Hippocampal formation (tissue), 2 donors: ENCODE measurements around the gene TCEAL4.
"Not testable (repeated sequence)": the region's sequence is repeated elsewhere in the genome, so short reads cannot be mapped to it uniquely, and the experiment has no call there.

Experiments
- DNase-seq, 2 donors: peaks; one replicate each; lab custom pipeline; 2025; lab: John Stamatoyannopoulos, UW

The TCEAL4 gene

DNA sequence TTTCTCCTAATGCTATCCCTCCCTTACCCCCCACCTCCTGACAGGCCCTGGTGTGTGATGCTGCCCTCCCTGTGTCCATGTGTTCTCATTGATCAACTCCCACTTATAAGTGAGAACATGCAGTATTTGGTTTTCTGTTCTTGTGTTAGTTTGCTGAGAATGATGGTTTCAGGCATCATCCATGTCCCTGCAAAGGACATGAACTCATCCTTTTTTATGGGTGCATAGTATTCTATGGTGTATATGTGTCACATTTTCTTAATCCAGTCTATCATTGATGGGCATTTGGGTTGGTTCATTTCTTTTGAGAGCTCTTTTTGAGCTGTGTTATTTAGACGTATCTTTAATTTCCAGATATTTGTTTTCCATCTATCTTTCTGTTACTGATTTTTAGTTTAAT lies 7.0 kb downstream of the TCEAL4 start:
- not testable (repeated sequence) for DNase-seq

DNA sequence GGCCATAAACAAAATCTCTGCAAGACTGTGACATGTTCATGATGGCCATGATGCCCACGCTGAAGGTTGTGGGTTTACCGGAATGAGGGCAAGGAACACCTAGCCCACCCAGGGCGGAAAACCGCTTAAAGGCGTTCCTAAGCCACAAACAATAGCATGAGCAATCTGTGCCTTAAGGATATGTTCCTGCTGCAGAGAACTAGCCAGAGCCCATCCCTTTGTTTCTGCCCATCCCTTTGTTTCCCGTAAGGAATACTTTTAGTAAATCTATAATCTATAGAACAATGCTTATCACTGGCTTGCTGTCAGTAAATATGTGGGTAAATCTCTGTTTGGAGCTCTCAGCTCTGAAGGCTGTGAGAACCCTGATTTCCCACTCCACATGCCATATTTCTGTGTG lies 9.9 kb downstream of the TCEAL4 start:
- not testable (repeated sequence) for DNase-seq

DNA sequence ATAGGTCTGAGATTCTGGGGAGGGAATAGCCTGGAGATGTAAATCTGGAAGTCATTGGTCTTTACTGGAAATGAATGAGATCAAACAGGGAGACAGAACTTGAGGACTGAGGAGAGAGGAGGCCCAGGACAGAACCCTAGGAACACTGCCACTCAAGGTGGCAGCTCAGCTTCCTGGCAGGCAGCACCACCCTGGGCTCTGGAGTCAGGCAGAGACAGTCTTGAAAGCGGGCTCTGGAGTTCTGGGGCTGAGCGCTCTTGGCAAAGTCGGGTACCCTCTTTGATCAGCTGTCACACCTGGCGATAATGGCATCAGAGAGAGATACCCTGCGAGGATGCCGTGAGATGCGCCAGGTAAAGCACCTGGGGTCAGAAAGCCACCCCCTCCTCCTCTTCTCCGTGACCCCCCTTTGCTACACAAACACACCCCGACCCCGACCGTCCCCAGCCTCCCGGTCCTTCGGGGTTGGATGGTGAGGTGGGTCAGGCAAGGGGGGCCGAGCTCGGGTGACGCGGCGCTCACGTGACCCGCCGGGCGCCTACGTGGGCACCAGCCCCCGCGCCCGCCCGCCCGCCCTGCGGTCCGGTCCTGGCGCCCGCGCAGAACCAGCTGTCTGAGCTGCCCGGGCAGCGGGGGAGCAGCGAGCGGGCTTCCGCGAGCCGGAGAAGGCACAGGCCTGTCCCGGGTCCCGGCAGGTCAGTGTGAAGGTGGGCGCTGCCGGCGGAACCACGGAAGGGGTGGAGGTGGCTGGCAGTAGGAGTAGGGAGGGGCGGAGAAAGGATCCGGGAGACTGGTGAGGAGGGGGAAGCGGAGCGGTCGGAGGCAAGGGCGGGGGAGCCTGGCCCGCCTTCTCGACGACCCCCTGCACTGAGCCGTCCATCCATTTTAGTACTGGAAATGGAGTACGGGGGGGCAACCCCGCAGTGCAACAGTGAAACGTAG lies 22.3 kb downstream of the TCEAL4 start, which contains the start of gene TCEAL3:
TCEAL3 (plus strand) TSS at position 600 of the 942 bp plus-strand sequence. CDS start 1,102 bp downstream, outside the sequence.
- DNase-seq: peak; percentile 21 to 43

- DNase-seq: no peak
Observed at GRCh38 chrX:103608306-103608963, 23.1 kb downstream of the TCEAL4 start.

DNA sequence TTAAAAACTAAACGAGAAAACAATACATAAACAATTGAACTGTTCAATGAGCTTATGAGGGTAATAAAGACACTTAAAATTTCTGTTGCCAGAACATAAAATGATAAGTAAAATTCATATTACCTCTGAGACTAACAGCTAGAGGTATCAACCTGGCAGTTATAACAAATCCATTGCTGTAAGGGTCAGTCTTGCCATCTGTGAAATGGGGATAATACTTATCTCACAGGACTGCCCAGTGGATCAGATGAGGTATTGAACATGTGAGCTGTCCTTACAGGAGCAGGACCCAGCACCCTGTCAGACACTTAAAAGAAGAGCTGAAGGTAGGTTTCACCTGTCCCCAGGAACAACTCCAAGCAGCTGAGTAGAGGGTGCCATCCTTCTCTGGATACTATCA lies 25.0 kb downstream of the TCEAL4 start:
- no peak for DNase-seq

- no peak for DNase-seq
Observed at GRCh38 chrX:103613362-103613890, 28.1 kb downstream of the TCEAL4 start.

- no peak for DNase-seq
Observed at GRCh38 chrX:103614999-103615398, 29.7 kb downstream of the TCEAL4 start.

GRCh38 chrX:103615781-103616371 lies 30.6 kb downstream of the TCEAL4 start:
- no peak for DNase-seq

DNA sequence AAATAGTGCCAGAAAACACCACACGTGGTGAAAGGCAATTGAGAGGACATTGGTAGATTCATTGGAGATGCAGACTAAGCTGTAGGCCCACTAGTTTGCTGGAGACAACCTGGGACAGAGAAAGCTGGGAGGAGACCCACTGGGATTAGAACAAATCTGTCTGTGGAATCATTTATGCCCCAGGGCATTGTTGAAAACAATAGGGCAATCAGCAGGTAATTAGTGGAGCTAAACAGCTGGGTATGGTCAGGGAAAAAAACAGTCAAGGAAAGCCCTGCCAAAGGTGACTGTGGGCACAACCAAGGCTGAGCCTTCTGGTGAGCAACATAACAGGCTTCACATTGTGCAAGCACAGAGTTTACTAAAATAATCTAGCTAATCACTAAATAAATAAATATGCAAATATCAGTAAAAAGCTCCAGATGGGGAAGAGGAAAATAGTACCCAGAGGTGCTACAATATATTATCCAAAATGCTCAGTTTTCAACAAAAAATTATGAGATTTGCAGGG lies 31.4 kb downstream of the TCEAL4 start:
- no peak for DNase-seq

- DNase-seq: no peak
Observed at GRCh38 chrX:103624111-103624510, 38.8 kb downstream of the TCEAL4 start.

DNA sequence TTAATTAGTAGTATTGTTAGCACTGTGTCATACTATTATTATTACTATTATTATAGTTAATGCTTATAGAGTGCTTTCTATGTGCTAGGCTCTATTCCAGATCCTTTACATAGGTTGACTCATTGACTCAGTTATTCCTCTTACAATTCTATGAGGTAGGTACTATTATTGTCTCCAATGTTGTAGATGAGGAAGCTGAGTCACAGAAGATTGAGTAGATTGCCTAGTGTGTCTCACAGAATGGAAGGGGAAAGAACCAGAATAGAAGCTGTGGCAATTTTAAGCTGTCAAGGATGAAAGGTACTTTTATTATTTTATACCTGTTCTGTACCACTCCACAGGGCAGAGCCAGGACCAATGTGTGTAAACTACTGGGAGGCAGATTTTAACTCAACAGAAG lies 41.5 kb downstream of the TCEAL4 start:
- no peak for DNase-seq

- peak; percentile 35 to 52 for DNase-seq
Observed at GRCh38 chrX:103628386-103629317, 43.3 kb downstream of the TCEAL4 start, which contains the start of gene TCEAL1. TCEAL1 (plus strand) TSS chrX:103628975; CDS start chrX:103629917, 942 bp downstream.

DNA sequence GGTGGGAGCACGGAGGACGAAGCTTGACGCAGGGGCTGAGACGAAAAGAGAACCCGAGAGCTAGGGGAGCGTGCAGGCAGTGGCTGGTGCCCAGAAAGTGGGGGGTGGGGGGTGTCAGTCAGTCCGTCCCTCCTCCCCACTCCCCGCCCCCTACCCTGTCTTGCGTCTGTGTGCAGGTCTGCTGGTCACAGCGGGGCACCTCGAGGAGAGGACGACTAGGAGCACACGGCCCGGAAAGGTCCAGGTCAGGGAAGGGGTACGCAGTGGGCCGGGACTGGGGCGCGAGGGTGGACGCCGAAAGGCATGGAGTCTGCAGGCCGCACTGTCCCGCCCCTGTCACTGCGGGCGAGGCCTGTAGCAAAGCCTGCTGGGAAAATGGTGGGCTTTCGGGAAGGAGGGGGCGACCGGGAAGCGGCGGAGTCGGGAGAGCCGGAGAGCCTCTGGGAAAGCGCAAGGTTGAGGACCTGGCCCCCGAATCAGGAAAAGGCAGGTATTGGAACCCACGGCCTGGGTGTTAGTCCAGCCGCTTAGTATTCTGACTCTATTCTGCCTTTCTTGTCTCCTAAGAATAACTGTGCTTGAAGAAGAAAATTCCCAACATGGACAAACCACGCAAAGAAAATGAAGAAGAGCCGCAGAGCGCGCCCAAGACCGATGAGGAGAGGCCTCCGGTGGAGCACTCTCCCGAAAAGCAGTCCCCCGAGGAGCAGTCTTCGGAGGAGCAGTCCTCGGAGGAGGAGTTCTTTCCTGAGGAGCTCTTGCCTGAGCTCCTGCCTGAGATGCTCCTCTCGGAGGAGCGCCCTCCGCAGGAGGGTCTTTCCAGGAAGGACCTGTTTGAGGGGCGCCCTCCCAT lies 44.2 kb downstream of the TCEAL4 start:
- DNase-seq: peak; percentile 54 to 72

- DNase-seq: no peak
Observed at GRCh38 chrX:103630171-103630511, 44.8 kb downstream of the TCEAL4 start.

DNA sequence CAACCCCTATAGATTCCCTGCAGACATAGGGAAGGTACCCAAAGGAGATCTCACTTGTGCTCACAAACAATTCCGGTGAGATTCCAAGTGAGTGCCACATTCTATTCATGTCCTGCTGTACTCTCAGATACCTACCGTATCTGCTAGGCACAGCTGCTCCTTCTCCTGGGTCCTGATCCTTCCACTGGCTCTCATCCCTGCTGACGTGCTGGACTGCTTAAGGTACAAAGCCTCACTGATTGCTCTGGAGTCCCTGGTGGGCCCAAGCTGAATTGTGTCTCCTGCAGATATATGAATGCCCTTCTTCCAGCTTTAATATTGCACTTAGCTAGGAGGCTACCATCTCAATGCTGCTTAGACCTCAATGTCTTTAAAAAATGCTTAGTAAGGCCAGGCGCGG lies 45.8 kb downstream of the TCEAL4 start:
- no peak for DNase-seq

GRCh38 chrX:103635436-103635835 lies 50.1 kb downstream of the TCEAL4 start:
- DNase-seq: no peak
